K562 (cell line): ENCODE data around the gene KIFC3. TPM values are rescaled to one million over a fixed set of nuclear protein-coding genes. Genes with fewer than 3 reads are reported as not detected.
"Not testable (repeated sequence)": the region's sequence is repeated elsewhere in the genome, so short reads cannot be mapped to it uniquely, and the experiment has no call there.

ENCODE experiments used
- ATAC-seq: fragments of 200-7000 bp; cut with Tn5 transposase; 3 replicates; pipeline ENCODE4 v1.9.1; 2020; ENCODE audit warnings: moderate library complexity
- BruUV-seq: library from RNA; stranded (reverse); fragments of 400-500 nt; replicated peaks from 2 replicates; lab custom pipeline; 2021; lab: Mats Ljungman, UMichigan
- CTCF ChIA-PET: fragments of 300-600 bp; formaldehyde crosslinking; extraction: SDS; loops from one replicate; lab custom pipeline; 2021; ENCODE audit warnings: low intra/inter-chr PET ratio; lab: Yijun Ruan, JAX
- POLR2A ChIA-PET: fragments of 300-600, 350-650 bp; sonication (Branson Sonifier 250); formaldehyde crosslinking; extraction: SDS; loops from one replicate; lab custom pipeline; 2021; ENCODE audit warnings: antibody characterized with exemption, inconsistent platforms; lab: Yijun Ruan, JAX
- DNase-seq, 4 experiments: peaks; one replicate each; pipeline versions ENCODE4 v3.0.0 to v3.0.0-alpha.2; 2011 to 2018; ENCODE audit warnings: low spot score in 3 of 4, mixed read lengths in 3 of 4; ENCODE audit errors: extremely low read depth in 1 of 4
- FAIRE-seq: peaks from 2 replicates; lab custom pipeline; 2011; peaks lifted over from hg19 to GRCh38; lab: Jason Lieb, UNC
- H2AFZ ChIP-seq: 2 replicates; pipeline ENCODE4 v1.6.0; 2011; ENCODE audit warnings: low read depth, low read length, control low read depth, inconsistent platforms
- H3K27ac ChIP-seq: fragments of 200-600 bp; 3 replicates; pipeline ENCODE4 v1.8.0; 2011; ENCODE audit warnings: low read depth, mild to moderate bottlenecking, control low read depth, inconsistent platforms, low read length, moderate library complexity, mixed read lengths; ENCODE audit errors: extremely low read depth
- H3K27me3 ChIP-seq, 2 experiments: fragments of 300-600 bp in 1 of 2; 2 replicates in 1 of 2; 3 replicates in 1 of 2; pipeline versions ENCODE4 v1.6.0 to v1.8.0; 2011; ENCODE audit warnings: inconsistent platforms in 2 of 2, low read length in 2 of 2, mild to moderate bottlenecking in 1 of 2, mixed read lengths in 1 of 2, moderate library complexity in 1 of 2; ENCODE audit not compliant: control insufficient read depth in 2 of 2, insufficient read depth in 2 of 2
- H3K36me3 ChIP-seq: fragments of 300-600 bp; 3 replicates; pipeline ENCODE4 v1.8.0; 2011; ENCODE audit warnings: mild to moderate bottlenecking, low read length, inconsistent platforms; ENCODE audit not compliant: control insufficient read depth, insufficient read depth
- H3K4me1 ChIP-seq, 2 experiments: fragments of 200-600 bp in 1 of 2; replicated peaks in 1 of 2; 2 replicates in 1 of 2; 3 replicates in 1 of 2; pipeline versions ENCODE4 v1.5.1 to v1.8.0; 2011; ENCODE audit warnings: inconsistent platforms in 2 of 2, low read length in 2 of 2, mild to moderate bottlenecking in 1 of 2, mixed read lengths in 1 of 2, moderate library complexity in 1 of 2; ENCODE audit not compliant: control insufficient read depth in 2 of 2, insufficient read depth in 2 of 2
- H3K4me2 ChIP-seq: 2 replicates; pipeline ENCODE4 v1.6.1; 2011; ENCODE audit warnings: low read length, control low read depth, inconsistent platforms, mixed read lengths; ENCODE audit not compliant: insufficient read depth
- H3K4me3 ChIP-seq: fragments of 200-600 bp; sonication (generic), shearing (Covaris generic); 2 replicates; pipeline ENCODE4 v1.5.1; 2016; ENCODE audit warnings: control low read depth, inconsistent platforms
- H3K79me2 ChIP-seq: fragments of 200-600 bp; 3 replicates; pipeline ENCODE4 v1.8.0; 2011; ENCODE audit warnings: low read length, inconsistent platforms; ENCODE audit not compliant: control insufficient read depth, insufficient read depth
- H3K9ac ChIP-seq, 2 experiments: 2 replicates each; pipeline versions ENCODE4 v1.6.0 to v1.6.1; 2011; ENCODE audit warnings: low read depth in 2 of 2, low read length in 2 of 2, control low read depth in 1 of 2, inconsistent platforms in 1 of 2, mild to moderate bottlenecking in 1 of 2, mixed read lengths in 1 of 2; ENCODE audit not compliant: insufficient read depth in 1 of 2
- H3K9me1 ChIP-seq: one replicate; pipeline ENCODE4 v1.6.0; 2011; ENCODE audit warnings: inconsistent platforms, mild to moderate bottlenecking, low read length, moderate library complexity; ENCODE audit not compliant: control insufficient read depth, insufficient read depth
- H3K9me3 ChIP-seq: replicated peaks from 2 replicates; pipeline ENCODE4 v1.5.1; 2011; ENCODE audit warnings: low read depth, low read length, inconsistent platforms; ENCODE audit not compliant: control insufficient read depth, insufficient read depth
- H4K20me1 ChIP-seq: replicated peaks from 2 replicates; pipeline ENCODE4 v1.6.1; 2011; ENCODE audit warnings: low read length, inconsistent platforms, mixed read lengths; ENCODE audit not compliant: control insufficient read depth, insufficient read depth
- CEBPB ChIP-seq: fragments of 450-650 bp; IDR thresholded peaks from 2 replicates; pipeline ENCODE4 v1.6.1; 2016; ENCODE audit warnings: missing genetic modification characterization, missing compliant biosample characterization
- ESRRB ChIP-seq: fragments of 250-450 bp; sonication (Bioruptor Pico); IDR thresholded peaks from 2 replicates; pipeline ENCODE4 v1.5.0; 2020; ENCODE audit warnings: mild to moderate bottlenecking, moderate library complexity, borderline replicate concordance
- PBX2 ChIP-seq, 2 experiments: IDR thresholded peaks in 1 of 2; conservative IDR thresholded peaks in 1 of 2; 2 replicates each; pipeline ENCODE4 v1.6.1; 2016; ENCODE audit warnings: low read depth in 2 of 2, mild to moderate bottlenecking in 1 of 2, missing compliant biosample characterization in 1 of 2, missing genetic modification characterization in 1 of 2, moderate library complexity in 1 of 2
- RBM25 ChIP-seq: fragments of 200-400 bp; formaldehyde crosslinking; IDR thresholded peaks from 2 replicates; pipeline ENCODE4 v1.6.1; 2018; ENCODE audit warnings: low read length, low read depth, moderate library complexity; ENCODE audit not compliant: severe bottlenecking
- ZNF174 ChIP-seq: fragments of 250-450 bp; sonication (Bioruptor Pico); IDR thresholded peaks from 2 replicates; pipeline ENCODE4 v1.4.0; 2020; ENCODE audit warnings: mild to moderate bottlenecking
- WGBS: fragments of 100-300 bp; shearing (Covaris generic); methylation state at CpG from one replicate; pipeline ENCODE4 v1.1.6; 2016; ENCODE audit warnings: low coverage, mixed read lengths; ENCODE audit not compliant: insufficient coverage; ENCODE audit errors: missing lambda C conversion rate; 5-methylcytosine and 5-hydroxymethylcytosine counted together
- in situ Hi-C: fragments of 300-500 bp; cut with MboI; formaldehyde crosslinking; loops from 4 replicates; pipeline ENCODE4 v1.15.0; 2018; ENCODE audit warnings: inconsistent platforms, mixed read lengths
- intact Hi-C: fragments of 100-400 bp; cut with micrococcal nuclease; formaldehyde crosslinking; loops from 2 replicates; pipeline ENCODE4 v1.14.2; 2022
- polyA plus RNA-seq, 8 experiments: library from polyadenylated mRNA; depleted of rRNA in 4 of 8; stranded (reverse) in 5 of 8; unstranded in 3 of 8; fragments of >200 nt; fragmentation: Nextera tagmentation in 2 of 8; fragmentation: Illumina TruSeq in 1 of 8; extraction: Ambion mirVana in 2 of 8; extraction: Trizol in 1 of 8; gene quantifications; 2 replicates each; pipeline versions ENCODE4 v1.2.1 to v1.2.3, GENCODE V29; 2011 to 2014; ENCODE audit warnings: inconsistent platforms in 1 of 8, missing spikeins in 1 of 8
- total RNA-seq, 7 experiments: library from RNA; depleted of rRNA in 6 of 7; stranded (reverse); fragments of >200 nt in 6 of 7; fragmentation: Illumina TruSeq in 2 of 7; extraction: Trizol in 2 of 7; gene quantifications; 2 replicates each; pipeline versions ENCODE4 v1.2.1 to v1.2.3, GENCODE V29; 2011 to 2021; ENCODE audit warnings: low replicate concordance in 1 of 7

KIFC3 gene
- total and polyA plus RNA-seq, 9 of the 15 experiments (the other 6 are each of a cell fraction or from before 2014, with no cell fraction given) = 0.23 to 105 (median 26.2) TPM

- intact Hi-C loops, FAIRE-seq, CTCF ChIA-PET, H2AFZ ChIP-seq, H3K9me1 ChIP-seq, BruUV-seq, H3K9ac ChIP-seq, H3K4me3 ChIP-seq, ATAC-seq, H3K27me3 ChIP-seq, DNase-seq, H4K20me1 ChIP-seq, H3K9me3 ChIP-seq, in situ Hi-C loops, H3K4me2 ChIP-seq, H3K79me2 ChIP-seq, H3K27ac ChIP-seq: not testable (repeated sequence)
- POLR2A ChIA-PET = interaction anchor here (0.6 to 2.2 kb wide), 2 partner anchors 18 to 19 kb away, joined by 3 to 9 read pairs; no protein-coding TSS in a partner anchor
- H3K4me1 ChIP-seq = peaks cover 0 to 13% of the 10 kb centered on the region in 2 experiments; a peak in 1 of 5 replicates
- H3K36me3 ChIP-seq = peaks cover 51% of the 10 kb centered on the region; the same call in 2 of the 3 replicates
- WGBS = 93% methylated on average over 11 of the region's 11 CpGs
- TF ChIP-seq CEBPB (tag) = 0 out of 2 replicates have a peak, but pooled peaks have one; percentile 16
Measured at GRCh38 chr16:57782607-57783055, 19.7 kb downstream of the KIFC3 start.

GRCh38 chr16:57781741-57782606, 20.3 kb downstream of the KIFC3 start:
- H3K9me3 ChIP-seq = no peaks in the 10 kb centered on the region
- no peak overlapping the region for H2AFZ ChIP-seq
- in situ Hi-C loops = no loop called here
- no peaks in the 10 kb centered on the region for H3K27me3 ChIP-seq
- 86% methylated on average over 10 of the region's 10 CpGs for WGBS
- CTCF ChIA-PET = no interaction called here
- H3K4me2 ChIP-seq = no peak overlapping the region
- BruUV-seq = no TSS peak
- H3K27ac ChIP-seq = no peak overlapping the region
- TF ChIP-seq PBX2 (CRISPR knock-in tag; IDR thresholded peaks at IDR 0.05; ENCODE audit: low read depth) = no peak
- TF ChIP-seq PBX2 (tag; conservative IDR thresholded peaks at IDR 0.05; ENCODE audit: low read depth) = no peak
- peak; percentile 43 for TF ChIP-seq RBM25
- TF ChIP-seq ESRRB (CRISPR knock-in tag) = no peak
- no peak for TF ChIP-seq ZNF174
- FAIRE-seq = no peak
- peaks cover 0 to 6% of the 10 kb centered on the region in 2 experiments; a peak in 1 of 5 replicates for H3K4me1 ChIP-seq
- no peaks in the 10 kb centered on the region for H3K9me1 ChIP-seq
- no peak for ATAC-seq
- intact Hi-C loops = no loop called here
- no peak for DNase-seq
- peaks cover 48% of the 10 kb centered on the region; the same call in 2 of the 3 replicates for H3K36me3 ChIP-seq
- H4K20me1 ChIP-seq = no peaks in the 10 kb centered on the region
- POLR2A ChIA-PET = interaction anchor here (0.6 kb wide), 1 partner anchor 19 kb away, joined by 3 read pairs; no protein-coding TSS in a partner anchor
- H3K79me2 ChIP-seq = no peaks in the 10 kb centered on the region
- H3K4me3 ChIP-seq = no peak overlapping the region
- H3K9ac ChIP-seq = no peak overlapping the region
